ENCODE measurements around the gene PTK6.
"Not testable (repeated sequence)": the region's sequence is repeated elsewhere in the genome, so short reads cannot be mapped to it uniquely, and the experiment has no call there.

PTK6 gene

DNA sequence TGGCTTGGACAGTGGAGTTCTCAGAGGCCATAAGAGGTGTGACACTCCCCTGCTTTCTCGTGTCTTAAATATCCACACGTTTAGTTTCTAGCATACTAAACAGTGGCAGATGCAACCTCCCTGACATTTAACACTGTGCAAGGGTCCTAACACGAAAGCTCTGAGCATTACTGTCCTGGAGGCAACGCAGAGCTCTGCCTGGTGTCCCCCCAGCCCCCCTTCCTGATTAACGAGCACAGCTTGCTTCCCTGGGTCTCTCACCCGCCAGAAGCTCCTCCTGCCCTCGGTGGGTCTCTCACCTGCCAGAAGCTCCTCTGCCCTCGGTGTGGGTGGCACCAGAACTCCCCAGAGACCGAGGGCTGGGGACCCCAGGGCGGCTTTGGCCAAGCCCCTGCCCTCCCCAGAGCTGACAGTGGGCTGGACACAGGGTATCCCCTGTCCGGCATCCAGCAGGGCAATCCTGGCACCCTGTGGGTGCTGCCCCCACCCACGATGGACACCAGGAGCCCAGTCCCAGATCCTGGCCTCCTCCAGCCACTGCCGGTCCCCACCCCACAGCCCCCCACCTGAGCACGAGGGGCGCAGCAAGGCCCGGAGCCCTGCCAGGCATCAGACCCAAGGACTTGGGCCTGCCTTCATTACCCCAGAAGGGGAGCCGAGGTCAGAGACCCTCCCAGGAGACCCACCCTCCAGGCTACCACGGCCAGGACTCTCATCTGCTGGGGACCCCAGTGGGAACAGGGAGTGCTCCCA, 52.3 kb downstream of the PTK6 start:
- no peak for DNase-seq (ENCODE audit: low read depth, low spot score)
- H3K27ac ChIP-seq: no peak overlapping the region

DNA sequence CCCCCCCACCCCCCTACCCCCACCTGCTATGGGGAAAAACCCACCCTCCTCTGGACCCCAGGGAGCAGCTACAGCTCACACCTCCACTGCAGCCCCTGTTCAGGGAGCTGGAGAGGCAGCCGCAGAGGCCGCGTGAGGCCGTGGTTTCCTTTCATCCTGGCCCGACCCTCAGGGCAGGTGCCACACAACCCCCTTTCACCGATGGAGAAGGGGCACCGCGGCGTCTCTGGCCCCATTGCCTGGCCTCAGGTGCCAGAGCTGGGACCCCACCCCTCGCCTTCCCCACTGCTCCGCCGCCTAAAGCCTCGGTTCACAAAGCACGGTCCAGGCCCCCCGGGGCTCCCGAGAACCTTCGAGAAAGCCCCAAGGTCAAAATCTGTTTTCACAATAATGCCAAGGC, 52.9 kb downstream of the PTK6 start:
- DNase-seq (ENCODE audit: low read depth, low spot score): no peak

GRCh38 chr20:63483834-63484233, 53.3 kb downstream of the PTK6 start:
- no peak overlapping the region for H3K27ac ChIP-seq
- DNase-seq (ENCODE audit: low read depth, low spot score): no peak

More for the DNA sequence above, 52.9 kb downstream of the PTK6 start:
- H3K27ac ChIP-seq: no peak overlapping the region

- no peak for DNase-seq (ENCODE audit: low read depth, low spot score)
- H3K27ac ChIP-seq: no peak overlapping the region
These were observed 55.1 kb downstream of the PTK6 start for GRCh38 chr20:63482021-63482587.

DNA sequence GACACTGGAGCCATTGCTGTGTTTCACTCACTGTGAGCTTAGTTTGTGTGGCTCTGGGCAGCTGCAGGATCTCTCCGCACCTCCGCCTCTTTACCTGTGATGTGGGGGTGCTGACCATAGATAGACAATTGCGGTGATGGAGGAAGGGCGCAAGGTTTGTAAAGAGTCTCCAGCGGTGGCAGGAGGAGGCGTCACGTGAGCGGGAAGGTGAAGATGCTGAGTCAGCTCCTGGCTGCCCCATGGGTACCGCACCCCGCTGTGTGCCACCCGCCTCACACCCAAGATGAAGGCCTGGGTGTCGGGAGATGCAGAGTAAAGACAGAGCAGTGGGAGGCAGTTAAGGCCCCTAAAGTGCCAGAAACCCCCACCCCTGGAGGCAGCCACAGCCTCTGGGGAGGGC, 55.7 kb downstream of the PTK6 start:
- no peak for DNase-seq (ENCODE audit: low read depth, low spot score)
- H3K27ac ChIP-seq: no peak overlapping the region

GRCh38 chr20:63479695-63480419, 57.3 kb downstream of the PTK6 start:
- not testable (repeated sequence) for DNase-seq (ENCODE audit: low read depth, low spot score); H3K27ac ChIP-seq

GRCh38 chr20:63478346-63479302, 58.6 kb downstream of the PTK6 start:
- DNase-seq (ENCODE audit: low read depth, low spot score): no peak

More at GRCh38 chr20:63478346-63479302, 58.6 kb downstream of the PTK6 start:
- H3K27ac ChIP-seq: no peak overlapping the region

All from epithelial cell of prostate (primary cell).